ENCODE data around the gene TXNDC2. TPM values are rescaled to one million over a fixed set of nuclear protein-coding genes. Genes with fewer than 3 reads are reported as not detected.
"Not testable (repeated sequence)": the region's sequence is repeated elsewhere in the genome, so short reads cannot be mapped to it uniquely, and the experiment has no call there.

TXNDC2 gene
- total RNA-seq, 1 donor from 2014 or later = not detected

DNA sequence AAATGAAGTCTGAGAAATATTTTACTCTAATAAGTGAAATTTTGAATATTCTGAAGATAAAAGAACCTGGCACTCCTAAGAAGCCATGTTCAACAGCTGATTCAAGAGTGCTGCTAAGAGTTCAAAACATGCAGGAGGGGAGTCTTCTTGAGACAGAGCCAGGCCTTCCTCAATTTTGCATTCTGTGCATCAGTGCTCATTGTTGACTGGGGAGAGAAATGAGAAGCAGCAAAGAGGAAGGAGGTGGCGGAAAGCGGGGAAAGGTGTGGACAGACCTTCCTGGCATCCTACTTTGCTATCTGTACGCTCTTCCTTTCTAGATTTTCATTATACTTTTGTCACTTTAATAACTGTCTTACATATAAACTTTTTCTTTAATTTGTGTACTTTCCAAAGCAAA, 29.7 kb upstream of the TXNDC2 start:
- Histone ChIP-seq H3K9me3 (ENCODE audit: low read depth) (no peaks in the 10 kb centered on the region), H3K4me1 (no peaks in the 10 kb centered on the region), H3K4me2 (no peak overlapping the region), H4K20me1 (ENCODE audit: low read depth) (no peaks in the 10 kb centered on the region), H3K36me3 (no peaks in the 10 kb centered on the region), H3K9ac (no peak overlapping the region), H3K27ac (no peak overlapping the region), H3K27me3 (no peaks in the 10 kb centered on the region), H3K4me3 (no peak overlapping the region), H3K79me2 (ENCODE audit: low read depth) (no peaks in the 10 kb centered on the region), H2AFZ (replicated peaks) (no peak overlapping the region), H3F3A (ENCODE audit: low read depth) (no peaks in the 10 kb centered on the region)
- no peak overlapping the region for H3K4me3 Mint-ChIP-seq
- H3K9me3 Mint-ChIP-seq = no peaks in the 10 kb centered on the region
- H3K36me3 Mint-ChIP-seq = peaks cover 2% of the 10 kb centered on the region
- no peak for DNase-seq (ENCODE audit: low spot score)
- H3K4me1 Mint-ChIP-seq = peaks cover 9% of the 10 kb centered on the region
- H3K27me3 Mint-ChIP-seq (ENCODE audit: insufficient read depth, low read depth) = peaks cover 7% of the 10 kb centered on the region
- H3K27ac Mint-ChIP-seq = no peak overlapping the region
- TF ChIP-seq EZH2phosphoT487 (IDR thresholded peaks at IDR 0.05) = no peak
- TF ChIP-seq EZH2 (IDR thresholded peaks at IDR 0.05) = no peak
- TF ChIP-seq, protein P1, sequence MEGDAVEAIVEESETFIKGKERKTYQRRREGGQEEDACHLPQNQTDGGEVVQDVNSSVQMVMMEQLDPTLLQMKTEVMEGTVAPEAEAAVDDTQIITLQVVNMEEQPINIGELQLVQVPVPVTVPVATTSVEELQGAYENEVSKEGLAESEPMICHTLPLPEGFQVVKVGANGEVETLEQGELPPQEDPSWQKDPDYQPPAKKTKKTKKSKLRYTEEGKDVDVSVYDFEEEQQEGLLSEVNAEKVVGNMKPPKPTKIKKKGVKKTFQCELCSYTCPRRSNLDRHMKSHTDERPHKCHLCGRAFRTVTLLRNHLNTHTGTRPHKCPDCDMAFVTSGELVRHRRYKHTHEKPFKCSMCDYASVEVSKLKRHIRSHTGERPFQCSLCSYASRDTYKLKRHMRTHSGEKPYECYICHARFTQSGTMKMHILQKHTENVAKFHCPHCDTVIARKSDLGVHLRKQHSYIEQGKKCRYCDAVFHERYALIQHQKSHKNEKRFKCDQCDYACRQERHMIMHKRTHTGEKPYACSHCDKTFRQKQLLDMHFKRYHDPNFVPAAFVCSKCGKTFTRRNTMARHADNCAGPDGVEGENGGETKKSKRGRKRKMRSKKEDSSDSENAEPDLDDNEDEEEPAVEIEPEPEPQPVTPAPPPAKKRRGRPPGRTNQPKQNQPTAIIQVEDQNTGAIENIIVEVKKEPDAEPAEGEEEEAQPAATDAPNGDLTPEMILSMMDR (IDR thresholded peaks at IDR 0.05) = no peak

DNA sequence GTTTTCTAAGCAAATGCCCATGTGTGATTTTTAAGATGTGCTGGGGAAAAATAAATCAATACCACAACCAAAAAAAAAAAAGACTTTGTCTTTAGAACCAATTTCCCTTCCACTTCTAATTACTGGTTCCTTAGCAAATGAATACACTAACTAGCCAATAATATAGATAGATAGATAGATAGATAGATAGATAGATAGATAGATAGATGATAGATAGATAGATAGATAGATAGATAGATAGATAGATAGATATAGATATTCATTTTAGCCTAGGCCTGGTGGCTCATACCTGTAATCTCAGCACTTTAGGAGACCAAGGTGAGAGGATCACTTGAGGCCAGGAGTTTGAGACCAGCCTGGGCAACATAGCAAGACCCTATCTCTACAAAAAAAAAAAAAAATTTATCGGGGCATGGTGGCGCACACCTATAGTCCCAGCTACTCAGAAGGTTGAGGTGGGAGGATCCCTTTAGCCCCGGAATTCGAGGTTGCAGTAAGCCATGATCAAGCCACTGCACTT, 28.2 kb upstream of the TXNDC2 start:
- H3K79me2 ChIP-seq (ENCODE audit: low read depth); H3K27me3 ChIP-seq: not testable (repeated sequence)

DNA sequence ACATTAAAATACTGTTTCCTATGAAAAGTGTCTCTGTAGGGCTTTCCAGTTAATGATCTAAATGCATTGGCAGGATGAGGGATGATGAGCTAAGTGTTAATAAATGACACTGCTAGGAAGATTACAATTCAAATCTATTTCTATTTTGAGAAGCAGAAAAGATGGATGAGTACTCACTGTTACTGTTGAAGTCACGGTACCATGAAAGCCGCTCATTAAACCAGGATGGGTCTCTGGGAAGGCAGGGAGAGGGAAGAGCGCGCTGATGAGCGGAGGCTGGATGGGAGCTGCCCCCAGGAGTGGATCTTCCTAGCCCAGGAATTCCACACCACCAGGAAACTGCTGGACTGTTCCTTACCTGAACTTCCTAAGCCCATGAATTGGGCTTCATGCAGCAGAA, 27.1 kb upstream of the TXNDC2 start:
- no peak overlapping the region for H3K27ac Mint-ChIP-seq

More for the DNA sequence above, 28.2 kb upstream of the TXNDC2 start:
- H2AFZ ChIP-seq (replicated peaks); H3K27ac ChIP-seq; H4K20me1 ChIP-seq (ENCODE audit: low read depth); H3K4me1 Mint-ChIP-seq; H3F3A ChIP-seq (ENCODE audit: low read depth); H3K27me3 Mint-ChIP-seq (ENCODE audit: insufficient read depth, low read depth); H3K36me3 Mint-ChIP-seq; H3K9me3 Mint-ChIP-seq; H3K27ac Mint-ChIP-seq; H3K4me1 ChIP-seq; H3K4me3 Mint-ChIP-seq; H3K9me3 ChIP-seq (ENCODE audit: low read depth); H3K4me2 ChIP-seq; H3K4me3 ChIP-seq; H3K9ac ChIP-seq; DNase-seq (ENCODE audit: low spot score); H3K36me3 ChIP-seq: not testable (repeated sequence)

DNA sequence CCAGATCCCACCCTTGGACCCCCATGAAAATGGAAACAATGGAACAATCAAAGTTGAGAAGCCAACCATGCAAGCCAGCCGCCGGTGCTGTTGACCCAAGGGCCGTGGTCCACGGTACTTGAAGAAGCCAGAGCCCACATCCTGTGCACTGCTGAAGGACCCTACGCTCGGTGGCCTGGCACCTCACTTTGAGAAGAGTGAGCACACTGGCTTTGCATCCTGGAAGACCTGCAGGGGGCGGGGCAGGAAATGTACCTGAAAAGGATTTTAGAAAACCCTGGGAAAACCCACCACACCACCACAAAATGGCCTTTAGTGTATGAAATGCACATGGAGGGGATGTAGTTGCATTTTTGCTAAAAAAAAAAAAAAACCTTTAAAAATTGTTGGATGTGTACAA, 26.5 kb upstream of the TXNDC2 start:
- Mint-ChIP-seq H3K4me3 (no peak overlapping the region), H3K9me3 (no peaks in the 10 kb centered on the region), H3K4me1 (peaks cover 22% of the 10 kb centered on the region), H3K27me3 (ENCODE audit: insufficient read depth, low read depth) (peaks cover 4% of the 10 kb centered on the region), H3K27ac (no peak overlapping the region), H3K36me3 (no peaks in the 10 kb centered on the region)
- TF ChIP-seq EZH2phosphoT487 (IDR thresholded peaks at IDR 0.05) = no peak
- TF ChIP-seq, protein P1 (IDR thresholded peaks at IDR 0.05) = no peak
- no peaks in the 10 kb centered on the region for H3K27me3 ChIP-seq
- no peak overlapping the region for H3K27ac ChIP-seq
- H3K36me3 ChIP-seq = no peaks in the 10 kb centered on the region
- no peak overlapping the region for H3K4me2 ChIP-seq
- H3K9me3 ChIP-seq (ENCODE audit: low read depth) = no peaks in the 10 kb centered on the region
- no peaks in the 10 kb centered on the region for H3K79me2 ChIP-seq (ENCODE audit: low read depth)
- H4K20me1 ChIP-seq (ENCODE audit: low read depth) = no peaks in the 10 kb centered on the region
- no peaks in the 10 kb centered on the region for H3F3A ChIP-seq (ENCODE audit: low read depth)
- no peak for DNase-seq (ENCODE audit: low spot score)
- no peak overlapping the region for H2AFZ ChIP-seq (replicated peaks)
- H3K4me3 ChIP-seq = no peak overlapping the region
- H3K9ac ChIP-seq = no peak overlapping the region
- no peaks in the 10 kb centered on the region for H3K4me1 ChIP-seq

More for the DNA sequence above, 27.1 kb upstream of the TXNDC2 start:
- no peak overlapping the region for H3K9ac ChIP-seq
- no peak overlapping the region for H3K4me2 ChIP-seq
- peaks cover 4% of the 10 kb centered on the region for H3K27me3 Mint-ChIP-seq (ENCODE audit: insufficient read depth, low read depth)
- H3K4me3 ChIP-seq = no peak overlapping the region
- H3K36me3 Mint-ChIP-seq = no peaks in the 10 kb centered on the region
- H3K9me3 ChIP-seq (ENCODE audit: low read depth) = no peaks in the 10 kb centered on the region
- H2AFZ ChIP-seq (replicated peaks) = no peak overlapping the region
- DNase-seq (ENCODE audit: low spot score) = no peak
- TF ChIP-seq EZH2phosphoT487 (IDR thresholded peaks at IDR 0.05) (no peak), EZH2 (IDR thresholded peaks at IDR 0.05) (no peak)
- TF ChIP-seq, protein P1 (IDR thresholded peaks at IDR 0.05) = no peak
- H3K4me3 Mint-ChIP-seq = no peak overlapping the region
- H3K4me1 ChIP-seq = no peaks in the 10 kb centered on the region
- no peaks in the 10 kb centered on the region for H3F3A ChIP-seq (ENCODE audit: low read depth)
- H3K9me3 Mint-ChIP-seq = no peaks in the 10 kb centered on the region
- H3K27ac ChIP-seq = no peak overlapping the region
- H3K79me2 ChIP-seq (ENCODE audit: low read depth) = no peaks in the 10 kb centered on the region
- H4K20me1 ChIP-seq (ENCODE audit: low read depth) = no peaks in the 10 kb centered on the region
- H3K4me1 Mint-ChIP-seq = peaks cover 18% of the 10 kb centered on the region
- no peaks in the 10 kb centered on the region for H3K36me3 ChIP-seq
- no peaks in the 10 kb centered on the region for H3K27me3 ChIP-seq

Data from neural progenitor cell (in vitro differentiated cells).